HG02938 (cell line): Measurements from ENCODE around the gene RAD51B.

Experiments
- ATAC-seq: cut with Tn5 transposase; IDR thresholded peaks from one replicate; pipeline ENCODE4 v1.9.1; 2021; ENCODE audit warnings: mild to moderate bottlenecking, moderate library complexity; ENCODE audit not compliant: unreplicated experiment

The RAD51B gene

DNA sequence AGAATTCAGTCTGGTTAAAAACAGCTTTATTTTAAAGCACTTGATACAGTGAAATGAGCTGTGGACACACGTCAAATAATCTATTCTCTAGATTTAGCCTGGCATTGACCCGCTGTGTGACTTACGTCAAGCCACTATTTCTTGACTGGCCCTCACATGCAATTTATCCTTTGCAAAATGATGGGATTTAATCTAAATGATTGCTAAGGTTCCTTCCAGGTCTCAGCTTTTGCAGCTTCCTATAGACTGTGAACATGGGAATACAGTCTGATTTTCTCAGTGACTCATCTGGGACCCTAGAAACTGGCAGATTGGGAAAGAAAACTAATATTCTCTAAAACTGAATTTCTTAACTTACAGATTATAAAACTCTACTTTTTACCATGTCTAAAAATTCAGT lies 409.1 kb downstream of the RAD51B start:
- ATAC-seq: no peak

DNA sequence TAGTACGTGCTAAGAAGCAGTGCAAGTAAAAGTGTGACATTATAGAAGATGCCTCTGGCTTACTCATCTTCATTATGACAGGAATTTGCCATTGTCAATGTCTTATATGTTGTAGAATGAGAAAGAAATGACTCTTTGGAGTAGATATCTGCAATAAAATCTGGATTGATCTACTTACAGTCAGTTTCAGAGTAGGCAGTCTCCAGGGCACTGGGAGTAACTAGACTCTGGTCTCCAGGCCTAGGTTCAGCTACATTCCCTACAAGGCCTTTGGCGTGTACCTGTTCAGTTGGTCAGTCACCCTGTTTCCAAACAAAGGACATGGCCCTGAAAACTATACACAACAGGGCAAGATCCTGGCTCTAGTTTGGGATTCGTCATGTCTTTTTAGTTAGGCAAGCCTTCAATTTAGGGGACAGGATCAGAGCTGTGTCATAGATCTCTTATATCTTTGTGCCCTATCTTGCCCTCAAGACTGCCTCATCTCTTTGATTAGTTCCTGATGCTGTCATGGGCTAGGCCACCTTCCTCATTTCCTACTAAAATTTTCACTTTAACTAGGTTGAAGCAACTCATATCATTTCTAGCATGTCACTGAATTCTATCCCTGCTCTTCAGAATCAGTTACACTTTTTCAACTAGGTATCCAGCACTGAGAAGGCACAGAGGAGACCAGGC lies 410.0 kb downstream of the RAD51B start:
- no peak for ATAC-seq

DNA sequence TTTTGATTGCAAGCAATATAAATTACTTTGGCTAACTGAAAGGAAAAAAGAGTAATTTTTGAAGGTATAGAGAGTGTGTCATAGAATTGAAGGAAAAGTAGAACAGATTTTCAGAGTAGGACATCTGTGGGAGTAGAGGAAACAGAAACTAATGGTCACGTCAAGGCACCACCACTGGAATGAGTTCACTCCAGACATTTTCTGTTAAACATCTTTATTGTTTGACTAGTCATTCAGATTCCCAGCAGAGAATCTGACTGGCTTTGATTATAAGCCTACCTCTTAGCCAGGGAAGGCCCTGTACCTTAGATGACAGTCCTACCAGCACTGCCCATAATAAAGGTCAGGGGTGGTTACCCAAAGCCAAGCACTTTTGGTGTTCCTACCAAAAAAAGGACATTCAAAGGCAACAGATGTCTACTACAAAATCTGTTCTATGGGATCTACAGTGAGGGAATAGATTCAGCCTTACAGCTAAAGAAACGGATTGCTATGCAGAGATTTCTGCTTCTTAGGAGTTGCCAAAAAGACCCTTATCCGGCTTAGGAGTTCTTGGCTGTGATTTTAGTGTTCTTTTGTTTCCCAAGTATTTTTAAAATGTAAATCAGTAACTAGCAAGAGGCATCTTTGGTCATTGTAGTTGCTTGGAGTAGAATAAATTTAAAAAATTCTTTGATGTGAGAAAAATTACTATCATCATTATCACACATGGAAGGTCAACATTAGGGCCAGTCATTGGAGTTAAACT lies 410.8 kb downstream of the RAD51B start:
- ATAC-seq: no peak

DNA sequence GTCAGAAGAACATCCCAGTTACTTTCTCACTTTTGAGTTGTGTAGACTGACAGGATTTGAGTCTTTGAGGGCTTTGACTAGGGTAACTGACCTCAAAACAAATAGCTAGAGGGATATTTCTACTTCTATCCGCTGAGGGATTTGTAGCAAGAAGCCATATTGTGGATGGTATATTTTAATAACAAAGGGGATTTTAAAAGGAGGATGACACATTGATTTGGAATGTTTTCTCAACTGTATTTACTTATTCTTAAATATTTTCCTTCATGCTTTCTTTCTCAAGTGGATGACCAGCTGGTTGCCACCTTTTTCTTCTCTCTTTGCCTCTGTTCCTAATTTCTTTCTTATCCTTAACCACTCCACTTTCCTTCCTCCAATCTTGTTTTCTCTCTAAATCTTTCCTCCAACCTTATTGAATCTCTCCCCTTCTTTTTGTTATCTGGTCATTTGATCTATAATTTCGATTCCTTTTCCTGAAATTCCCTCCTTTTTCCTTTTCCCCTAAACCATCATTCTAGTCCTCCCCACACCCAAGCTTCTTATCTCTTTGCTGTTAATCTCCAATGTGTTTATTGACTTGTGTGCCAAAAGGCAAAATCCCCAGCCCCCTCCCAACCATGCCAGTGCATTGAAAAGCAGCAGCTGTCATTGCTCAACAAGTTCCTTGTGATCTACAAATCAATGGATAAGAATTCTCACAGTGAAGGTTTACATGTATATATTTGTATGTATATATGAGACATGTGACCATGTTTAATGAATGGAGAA lies 411.6 kb downstream of the RAD51B start:
- no peak for ATAC-seq

DNA sequence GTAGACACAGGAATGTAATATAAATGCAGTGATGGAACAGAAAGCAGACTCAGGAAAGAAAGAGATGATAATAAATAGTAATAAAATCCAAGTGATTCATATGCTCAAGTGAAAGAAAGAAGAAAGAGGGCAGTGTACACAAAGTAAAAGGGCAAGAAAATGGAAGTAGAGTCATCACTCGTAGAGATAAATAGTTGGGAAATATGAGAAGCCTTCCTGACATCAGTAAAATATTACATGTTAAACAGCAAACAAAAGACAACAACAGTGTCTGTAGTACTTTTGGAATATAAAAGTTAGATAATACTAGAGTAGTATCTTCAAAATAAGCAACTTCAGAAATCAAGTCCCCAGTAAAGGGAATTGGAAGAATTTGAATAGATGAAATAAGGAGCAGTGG lies 412.3 kb downstream of the RAD51B start:
- ATAC-seq: no peak

DNA sequence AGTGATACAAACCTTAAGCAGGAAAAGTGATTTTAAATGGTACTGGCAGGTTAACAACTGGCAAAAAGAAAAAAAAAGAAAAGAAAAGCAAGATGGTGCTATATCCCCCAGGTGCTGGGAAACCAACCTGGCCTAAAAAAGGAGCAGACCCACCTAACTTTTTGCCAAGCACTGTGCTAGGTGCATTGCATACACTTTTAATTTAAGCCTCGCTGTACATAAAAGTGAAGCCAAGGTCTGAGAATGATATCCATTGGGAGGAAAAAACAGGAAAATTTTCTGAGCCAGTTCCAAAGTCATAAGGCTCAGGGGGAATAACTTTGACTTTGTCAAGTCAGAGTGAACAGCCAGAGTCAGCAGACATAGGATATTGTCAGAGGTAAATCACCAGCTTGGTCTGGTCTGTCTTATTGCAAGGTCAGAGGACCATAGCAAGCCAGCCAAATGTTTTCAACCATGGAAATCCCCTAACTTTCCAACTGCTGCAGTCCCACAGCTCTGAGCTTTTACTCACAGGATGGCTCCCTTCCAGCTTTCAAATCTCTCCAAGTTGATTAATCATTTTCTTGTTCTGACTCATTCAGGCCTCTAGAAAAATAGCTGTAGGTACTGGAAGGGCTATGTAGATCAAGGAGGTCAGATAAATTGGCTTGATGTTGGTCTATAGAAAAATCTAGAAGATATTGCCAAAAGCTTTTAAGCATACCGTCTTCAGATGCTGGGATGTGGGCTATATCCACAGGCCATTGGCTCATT lies 412.9 kb downstream of the RAD51B start:
- ATAC-seq: peak; percentile 85

DNA sequence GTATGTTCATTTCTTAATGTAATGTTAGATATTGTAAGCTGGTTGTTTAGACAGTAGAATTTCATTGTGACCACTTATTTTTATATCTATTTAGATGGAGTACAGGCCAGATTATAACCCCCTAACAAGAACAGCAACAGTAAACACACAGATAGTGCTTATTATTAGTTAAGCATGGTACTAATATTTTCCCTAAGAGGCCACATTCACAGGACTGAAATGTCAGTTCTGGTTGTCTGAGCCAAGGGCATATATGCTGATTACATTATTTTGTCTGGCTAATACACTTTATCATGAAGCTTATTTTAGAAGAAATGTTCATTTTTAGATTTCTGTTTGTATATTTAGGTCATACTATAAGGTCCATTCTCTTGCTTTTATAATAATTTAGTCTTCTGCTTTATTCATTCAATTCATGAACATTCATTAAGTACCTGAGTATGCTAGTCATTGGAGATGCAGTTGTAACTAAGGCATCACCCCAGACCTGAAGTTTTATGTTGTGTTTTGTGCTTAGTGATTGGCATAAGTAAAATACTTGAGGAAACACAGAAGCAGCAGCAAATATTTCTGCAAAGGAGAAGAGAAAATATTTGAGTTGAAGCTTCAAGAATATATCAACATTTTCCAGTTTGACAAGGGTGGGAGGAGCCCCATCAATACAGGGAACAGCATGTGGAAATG lies 413.7 kb downstream of the RAD51B start:
- ATAC-seq: no peak

DNA sequence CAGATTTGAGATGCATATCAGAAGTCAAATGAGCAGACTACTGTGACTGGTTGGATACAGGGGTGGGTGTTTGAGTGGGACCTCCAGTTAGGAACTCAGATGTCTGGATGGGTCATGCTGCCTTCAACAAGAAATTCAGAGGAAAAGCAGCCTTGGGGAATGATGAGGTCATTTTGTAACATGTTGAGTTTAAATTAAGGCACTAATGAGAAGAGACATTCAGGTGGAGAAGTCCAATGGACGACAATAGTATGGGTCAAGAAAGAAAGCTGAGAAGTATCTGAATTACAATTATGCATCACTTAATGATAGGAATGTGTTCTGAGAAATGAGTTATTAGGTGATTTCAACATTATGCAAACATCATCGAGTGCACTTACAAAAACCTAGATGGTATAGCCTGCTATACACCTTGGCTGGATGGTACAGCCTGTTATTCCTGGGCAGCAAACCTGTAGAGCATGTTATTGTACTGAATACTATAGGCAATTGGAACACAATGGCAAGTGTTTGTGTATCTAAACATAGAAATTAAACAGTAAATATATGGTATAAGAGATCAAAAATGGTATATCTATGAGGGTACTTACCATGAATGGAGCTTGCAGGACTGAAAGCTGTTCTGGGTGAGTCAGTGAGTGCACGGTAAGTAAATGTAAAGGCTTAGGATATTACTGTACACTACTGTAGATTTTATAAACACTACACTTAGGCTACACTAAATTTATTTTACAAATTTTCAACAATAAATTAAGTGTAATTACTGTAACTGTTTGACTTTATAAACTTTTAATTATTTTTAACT lies 414.7 kb downstream of the RAD51B start:
- no peak for ATAC-seq

DNA sequence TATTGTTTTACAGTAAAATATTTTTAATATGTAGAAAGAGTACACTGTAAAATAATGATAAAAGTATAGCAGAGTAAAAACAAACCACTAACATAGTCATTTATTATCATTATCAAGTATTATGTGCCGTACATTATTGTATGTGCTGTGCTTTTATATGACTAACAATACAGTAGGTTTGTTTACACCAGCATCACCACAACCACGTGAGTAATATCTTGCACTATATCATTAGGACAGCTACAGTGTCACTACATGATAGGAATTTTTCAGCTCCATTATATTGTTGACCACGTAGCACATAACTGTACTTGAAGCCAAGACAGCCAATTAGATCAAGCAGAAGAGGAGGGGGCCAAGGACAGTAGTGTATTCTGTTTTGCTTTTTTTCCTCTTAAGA lies 415.4 kb downstream of the RAD51B start:
- ATAC-seq: no peak

DNA sequence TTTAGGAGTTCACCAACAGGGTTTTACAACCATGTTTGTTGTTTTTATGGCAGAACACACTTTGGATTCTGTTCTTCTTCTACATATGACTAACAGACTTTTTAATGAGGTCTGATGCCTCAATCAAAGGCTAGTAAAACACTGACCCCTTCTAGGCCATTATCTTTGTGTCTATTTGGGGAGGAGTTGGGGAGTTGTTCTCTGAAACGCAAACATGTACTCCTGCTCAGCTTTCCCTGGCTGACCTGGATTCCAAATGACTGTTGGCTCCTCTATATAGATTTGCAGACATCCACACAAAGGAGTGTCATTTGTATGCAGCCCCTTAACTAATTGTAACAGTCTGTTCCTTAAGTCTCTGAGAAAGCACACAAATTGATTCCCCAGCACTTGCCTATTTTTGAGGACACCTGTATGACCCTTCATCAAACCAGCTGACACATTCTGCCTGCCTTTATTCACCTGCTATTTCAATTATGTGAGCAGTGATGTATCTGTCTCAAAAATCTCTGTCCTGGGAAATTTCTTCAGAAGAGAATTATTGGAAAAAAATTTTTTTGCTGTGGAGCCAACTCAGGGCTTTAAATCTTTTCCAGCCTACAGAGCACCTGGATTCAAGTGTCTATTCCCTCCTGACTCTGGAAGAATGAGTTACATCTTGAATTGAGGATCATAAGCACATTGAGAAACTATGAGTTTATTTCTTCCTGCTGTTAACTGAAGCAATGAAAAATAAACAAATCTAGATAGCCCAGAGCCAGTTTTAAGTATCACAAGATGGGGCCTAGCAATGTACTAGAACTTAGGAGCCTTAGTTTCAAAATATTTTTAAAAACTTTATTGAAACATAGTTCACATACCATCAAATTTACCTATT lies 417.2 kb downstream of the RAD51B start:
- ATAC-seq: no peak

DNA sequence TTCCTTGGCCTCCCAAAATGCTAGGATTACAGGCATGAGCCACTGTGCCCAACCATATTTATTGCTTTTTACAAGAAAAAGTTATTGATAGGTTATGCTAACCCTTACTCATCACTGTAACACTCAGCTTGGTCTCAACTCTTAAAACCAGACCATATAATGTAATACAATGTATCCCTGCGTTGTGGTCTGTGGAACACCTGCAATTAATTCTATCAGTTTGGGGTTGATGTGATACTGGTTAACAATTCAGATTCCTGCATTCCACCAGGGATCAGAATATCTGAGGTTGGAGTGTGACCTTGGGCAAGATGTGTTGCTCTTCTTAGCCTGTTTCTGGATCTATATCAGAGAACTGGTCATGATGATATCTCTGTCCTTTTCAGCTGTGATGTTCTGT lies 419.0 kb downstream of the RAD51B start:
- no peak for ATAC-seq

DNA sequence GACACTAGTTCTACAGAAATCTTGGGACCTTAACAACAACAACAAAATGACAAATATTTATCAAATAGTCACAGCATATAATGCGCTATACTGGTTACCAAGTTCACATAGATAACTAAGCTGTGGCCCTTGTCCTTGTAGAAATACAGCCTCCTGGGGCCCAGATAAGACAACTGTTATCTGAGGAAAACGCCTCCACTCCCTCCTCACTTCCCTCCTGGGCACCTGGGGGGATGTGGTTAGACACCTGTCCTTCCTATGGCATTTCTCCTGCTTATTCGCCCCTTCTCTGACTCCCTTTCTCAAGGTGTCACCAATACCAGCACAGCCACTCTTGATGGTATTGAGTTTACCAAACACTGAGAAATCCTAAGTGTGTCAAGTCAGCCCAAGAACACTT lies 419.4 kb downstream of the RAD51B start:
- no peak for ATAC-seq

DNA sequence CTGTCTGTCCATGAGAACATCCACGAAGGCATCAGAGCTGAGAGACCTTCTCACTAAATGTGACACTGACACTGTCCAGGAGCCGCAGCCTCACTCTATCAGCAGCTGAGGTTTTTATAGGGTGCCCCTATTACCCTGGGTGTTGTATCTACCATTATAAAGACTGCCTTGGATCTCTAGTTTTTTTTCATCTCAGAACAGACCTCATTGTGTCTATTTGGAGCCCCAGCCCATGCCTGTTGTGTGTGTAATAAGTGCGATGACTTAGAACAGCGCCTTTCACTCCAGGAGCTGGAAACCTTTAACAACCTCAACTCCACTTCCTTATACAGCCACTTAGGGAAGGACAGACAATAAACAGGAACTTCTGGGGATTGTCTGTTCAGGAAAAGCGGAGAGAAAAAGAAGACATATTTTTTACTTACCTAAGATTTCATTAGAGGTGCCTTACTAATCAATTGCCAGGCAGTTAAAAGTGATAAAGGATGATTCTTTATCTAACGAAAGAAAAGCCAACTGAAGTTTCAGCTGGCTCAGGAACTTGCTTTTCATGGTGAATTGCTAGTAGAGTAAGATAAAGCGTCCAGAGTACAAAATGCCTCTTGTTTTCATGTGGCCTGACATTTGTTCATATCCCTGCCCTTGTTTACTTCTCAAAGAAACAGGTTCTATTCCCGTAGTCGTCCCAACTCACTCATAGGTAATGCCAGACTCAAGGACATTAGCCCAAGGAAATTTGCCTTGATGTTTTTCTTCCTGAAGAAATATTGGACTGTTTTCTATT lies 420.6 kb downstream of the RAD51B start:
- no peak for ATAC-seq

DNA sequence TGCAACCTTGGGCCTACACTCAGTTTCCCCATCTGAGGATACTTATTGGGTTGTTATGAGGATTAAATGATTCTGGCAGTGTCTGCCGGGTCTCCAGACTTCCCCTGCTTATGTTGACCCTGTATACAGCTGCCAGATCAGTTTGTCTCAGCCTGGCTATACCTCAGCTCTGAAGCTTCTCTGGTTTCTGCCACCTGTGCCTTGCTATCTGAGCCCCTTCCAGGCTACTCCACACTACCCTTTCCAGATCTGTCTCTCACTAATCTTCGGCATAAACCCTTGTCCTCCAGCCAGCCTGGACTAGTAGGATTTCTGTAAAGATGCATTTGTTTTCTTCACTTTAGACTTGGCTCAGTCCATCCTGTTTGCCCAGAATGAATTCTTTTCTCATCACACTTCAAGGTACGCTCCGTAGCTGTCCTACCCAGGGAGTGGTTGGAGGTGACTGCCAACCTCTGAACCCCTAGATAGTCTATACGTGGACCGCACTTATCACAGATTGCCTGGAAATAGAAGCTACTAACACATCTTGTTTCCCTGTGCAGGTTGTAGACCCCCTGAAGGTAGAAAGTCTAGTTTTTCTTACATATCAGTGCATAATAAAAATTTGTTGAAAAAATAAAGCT lies 422.4 kb downstream of the RAD51B start:
- no peak for ATAC-seq

DNA sequence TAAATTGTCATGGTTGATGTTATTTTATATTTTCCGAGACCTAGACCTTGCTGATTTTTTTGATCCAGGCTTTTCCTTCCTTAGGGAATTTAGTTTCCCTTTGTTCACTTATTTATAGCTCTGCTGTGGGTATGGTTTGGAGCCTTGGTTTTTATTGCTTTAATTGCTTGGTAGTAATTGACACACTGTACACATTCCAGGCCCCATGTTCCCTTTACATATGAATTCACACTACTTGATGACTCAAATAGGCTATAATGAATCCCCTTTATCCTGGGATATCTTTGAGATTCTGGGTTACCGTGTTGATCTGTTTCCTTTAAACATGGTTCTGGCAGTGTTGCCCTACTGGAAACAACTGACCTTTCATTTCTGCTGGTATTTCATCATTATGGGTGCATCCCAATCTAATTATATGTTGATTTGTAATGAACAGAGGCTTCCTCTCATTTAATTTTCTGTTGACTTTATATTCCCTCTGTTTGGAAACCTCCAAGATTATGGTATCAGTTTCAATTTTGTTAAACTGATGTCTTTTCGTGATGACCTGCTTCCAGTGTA lies 424.0 kb downstream of the RAD51B start:
- no peak for ATAC-seq

DNA sequence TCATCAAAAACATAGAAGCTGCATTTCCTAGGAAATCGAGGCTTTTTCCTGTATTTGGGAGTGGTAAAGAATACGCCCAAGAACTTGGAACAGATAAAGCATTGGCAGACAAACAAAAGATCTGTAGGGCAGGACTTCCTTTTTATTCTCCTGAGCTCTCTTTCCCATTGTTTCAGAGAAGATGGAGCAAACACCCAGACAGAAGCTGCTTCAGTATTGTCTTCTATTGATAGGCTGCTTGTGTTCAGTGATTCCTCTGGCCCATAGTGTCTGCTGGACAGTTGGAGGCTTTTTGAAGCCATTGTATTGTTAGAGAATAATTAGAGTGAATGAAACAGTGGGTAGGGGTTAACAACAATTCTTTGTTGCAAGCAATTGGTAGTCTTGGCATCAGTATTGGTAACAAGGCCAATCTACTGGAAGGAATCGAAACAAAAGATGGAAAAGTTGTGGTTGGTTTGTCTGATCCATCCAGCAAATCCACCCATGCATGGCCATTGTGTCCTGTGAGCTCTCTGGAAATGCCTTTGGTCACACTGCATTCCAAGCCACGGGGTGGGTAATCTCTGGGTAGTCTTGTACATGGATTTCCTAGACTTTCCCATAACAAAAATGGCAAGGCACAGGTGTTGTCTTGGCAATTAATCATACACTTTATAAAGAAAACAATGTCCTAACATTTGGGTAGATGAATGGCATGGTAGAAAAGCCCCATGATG lies 424.8 kb downstream of the RAD51B start:
- ATAC-seq: no peak
